Choroid plexus epithelial cell (primary cell): Measurements from ENCODE around the gene RIMBP2.

Source experiments
- DNase-seq: peaks from one replicate; pipeline ENCODE4 v3.0.0-alpha.2; 2010; ENCODE audit warnings: low read depth
- H3K4me3 ChIP-seq: 2 replicates; pipeline ENCODE4 v1.5.1; 2011; ENCODE audit warnings: low read depth, mild to moderate bottlenecking, control low read depth, low read length, moderate library complexity
- TF ChIP-seq, protein P1 (sequence below): conservative IDR thresholded peaks from 2 replicates; pipeline ENCODE4 v1.5.1; 2011; ENCODE audit warnings: low read depth, mild to moderate bottlenecking, control low read depth, inconsistent platforms, low read length, moderate library complexity

The RIMBP2 gene

GRCh38 chr12:130582286-130582685 is 133.8 kb downstream of the RIMBP2 start:
- DNase-seq, result no peak
- TF ChIP-seq, protein P1, sequence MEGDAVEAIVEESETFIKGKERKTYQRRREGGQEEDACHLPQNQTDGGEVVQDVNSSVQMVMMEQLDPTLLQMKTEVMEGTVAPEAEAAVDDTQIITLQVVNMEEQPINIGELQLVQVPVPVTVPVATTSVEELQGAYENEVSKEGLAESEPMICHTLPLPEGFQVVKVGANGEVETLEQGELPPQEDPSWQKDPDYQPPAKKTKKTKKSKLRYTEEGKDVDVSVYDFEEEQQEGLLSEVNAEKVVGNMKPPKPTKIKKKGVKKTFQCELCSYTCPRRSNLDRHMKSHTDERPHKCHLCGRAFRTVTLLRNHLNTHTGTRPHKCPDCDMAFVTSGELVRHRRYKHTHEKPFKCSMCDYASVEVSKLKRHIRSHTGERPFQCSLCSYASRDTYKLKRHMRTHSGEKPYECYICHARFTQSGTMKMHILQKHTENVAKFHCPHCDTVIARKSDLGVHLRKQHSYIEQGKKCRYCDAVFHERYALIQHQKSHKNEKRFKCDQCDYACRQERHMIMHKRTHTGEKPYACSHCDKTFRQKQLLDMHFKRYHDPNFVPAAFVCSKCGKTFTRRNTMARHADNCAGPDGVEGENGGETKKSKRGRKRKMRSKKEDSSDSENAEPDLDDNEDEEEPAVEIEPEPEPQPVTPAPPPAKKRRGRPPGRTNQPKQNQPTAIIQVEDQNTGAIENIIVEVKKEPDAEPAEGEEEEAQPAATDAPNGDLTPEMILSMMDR, result no peak
- H3K4me3 ChIP-seq, result no peak overlapping the region

- TF ChIP-seq, protein P1, result no peak
Measured at GRCh38 chr12:130581782-130582181, 134.3 kb downstream of the RIMBP2 start.

DNA sequence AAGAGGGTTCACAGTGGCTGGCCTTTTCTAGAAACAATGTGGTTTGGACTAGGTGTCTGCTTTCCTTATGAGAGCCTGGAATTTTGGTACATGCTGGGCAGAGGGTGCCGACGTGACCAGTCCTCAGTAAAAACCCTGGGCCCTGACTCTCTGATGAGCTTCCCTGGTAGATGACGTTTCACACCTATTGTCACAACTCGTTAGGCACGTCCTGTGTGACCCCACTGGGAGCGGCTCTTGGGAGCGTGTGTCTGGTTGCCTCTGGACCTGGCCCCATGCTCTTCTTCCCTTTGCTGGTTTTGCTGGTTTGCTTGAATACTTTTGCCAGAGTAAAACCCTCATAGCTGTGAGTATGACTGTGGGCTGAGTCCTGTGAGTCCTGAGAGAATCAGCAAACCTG is 136.9 kb downstream of the RIMBP2 start:
- H3K4me3 ChIP-seq, result no peak overlapping the region
- TF ChIP-seq, protein P1, result no peak

More at GRCh38 chr12:130581782-130582181, 134.3 kb downstream of the RIMBP2 start:
- H3K4me3 ChIP-seq, result no peak overlapping the region
- DNase-seq, result no peak

GRCh38 chr12:130577351-130577750 is 138.7 kb downstream of the RIMBP2 start:
- TF ChIP-seq, protein P1, result no peak
- H3K4me3 ChIP-seq, result no peak overlapping the region
- DNase-seq, result no peak

More for the DNA sequence above, 136.9 kb downstream of the RIMBP2 start:
- no peak for DNase-seq

- H3K4me3 ChIP-seq, result no peak overlapping the region
- TF ChIP-seq, protein P1, result no peak
Measured at GRCh38 chr12:130576371-130576816, 139.7 kb downstream of the RIMBP2 start.

GRCh38 chr12:130574402-130574801 is 141.7 kb downstream of the RIMBP2 start:
- TF ChIP-seq, protein P1, result no peak
- no peak for DNase-seq
- no peak overlapping the region for H3K4me3 ChIP-seq

More at GRCh38 chr12:130576371-130576816, 139.7 kb downstream of the RIMBP2 start:
- DNase-seq, result no peak

- TF ChIP-seq, protein P1, result no peak
- DNase-seq, result no peak
- H3K4me3 ChIP-seq, result no peak overlapping the region
Measured at GRCh38 chr12:130573766-130574165, 142.3 kb downstream of the RIMBP2 start.
